Dedifferentiated amniotic fluid mesenchymal stem cell (primary cell): ENCODE measurements around the gene MRPS16.

Source experiments
- DNase-seq: peaks from one replicate; pipeline ENCODE4 v3.0.0-alpha.2; 2016; ENCODE audit errors: extremely low spot score

The MRPS16 gene

DNA sequence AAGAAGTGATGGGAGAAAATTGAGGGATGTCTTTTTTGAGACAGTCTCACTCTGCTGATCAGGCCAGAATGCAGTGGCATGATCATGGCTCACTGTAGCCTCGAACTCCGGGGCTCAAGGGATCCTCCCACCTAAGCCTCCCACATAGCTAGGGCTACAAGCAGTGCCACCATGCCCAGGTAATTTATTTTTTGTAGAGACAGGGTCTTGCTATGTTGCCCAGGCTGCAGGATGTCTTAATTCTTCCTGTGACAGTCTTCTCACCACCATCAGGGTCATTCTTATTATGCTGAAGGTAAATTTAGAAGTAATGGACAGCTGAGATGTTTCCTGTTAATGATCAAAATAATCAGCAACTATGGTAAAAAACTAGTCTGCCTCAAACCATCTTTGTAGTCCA, 12.5 kb downstream of the MRPS16 start:
- no peak for DNase-seq

DNA sequence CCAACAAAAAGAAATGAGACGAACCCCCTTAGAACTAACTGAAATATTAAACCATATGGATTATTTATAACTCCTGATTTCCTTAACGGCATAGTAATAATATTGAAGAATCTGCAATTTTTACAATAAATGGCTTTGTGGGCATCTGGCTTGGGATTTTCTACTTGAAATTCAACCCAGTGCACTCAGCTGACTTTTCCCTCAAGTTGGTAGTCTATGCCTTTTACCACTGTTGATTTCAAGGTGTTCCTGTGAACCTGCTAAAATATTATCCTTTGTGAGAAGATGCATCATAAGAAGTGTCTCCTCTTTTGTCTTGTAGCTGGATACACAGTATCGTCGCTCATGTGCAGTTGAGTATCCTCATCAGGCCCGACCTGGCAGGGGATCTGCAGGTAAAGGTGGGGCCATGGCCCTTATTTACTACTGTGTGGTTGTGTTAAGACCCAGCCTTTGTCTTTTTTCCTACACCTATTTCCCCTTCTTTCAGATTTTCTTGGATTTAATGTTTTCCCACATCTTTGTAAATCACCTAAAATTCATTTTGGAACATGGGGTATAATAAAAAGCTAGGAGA, 13.4 kb downstream of the MRPS16 start:
- no peak for DNase-seq

DNA sequence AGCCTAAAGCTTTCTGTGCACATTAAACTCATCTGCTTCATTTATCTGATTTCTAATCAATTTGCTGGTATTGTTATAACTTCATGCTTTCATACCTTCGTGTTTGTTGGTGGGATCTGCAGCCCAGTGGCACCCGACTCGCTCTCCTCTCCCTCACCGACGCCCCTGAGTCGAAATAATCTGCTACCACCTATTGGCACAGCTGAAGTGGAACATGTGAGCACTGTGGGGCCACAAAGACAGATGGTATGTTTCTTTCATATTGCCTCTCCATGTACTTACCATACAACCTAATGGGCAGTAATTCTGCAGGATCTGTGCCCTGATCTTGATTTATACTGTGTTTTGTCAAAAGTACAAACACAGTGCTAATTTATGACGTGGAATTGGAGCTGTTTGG, 17.7 kb downstream of the MRPS16 start:
- no peak for DNase-seq

DNA sequence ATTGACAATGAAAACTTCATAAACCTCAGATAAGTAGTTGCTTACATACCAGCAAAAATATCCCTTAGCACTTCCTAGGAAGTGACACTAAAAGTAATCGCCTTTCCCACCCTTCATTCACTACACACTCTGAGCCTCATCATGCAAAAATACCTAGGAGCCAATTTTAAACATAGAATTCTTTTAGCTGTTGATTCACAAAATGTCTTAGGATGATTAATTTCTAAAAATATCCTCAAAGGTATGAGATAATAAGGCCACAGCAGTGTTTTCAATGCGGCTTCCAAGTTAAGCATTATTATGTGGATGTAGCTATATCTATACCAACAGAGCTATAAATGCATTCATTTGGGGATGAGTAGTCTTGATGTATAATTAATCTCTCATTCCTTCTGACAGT, 18.6 kb downstream of the MRPS16 start:
- no peak for DNase-seq

DNA sequence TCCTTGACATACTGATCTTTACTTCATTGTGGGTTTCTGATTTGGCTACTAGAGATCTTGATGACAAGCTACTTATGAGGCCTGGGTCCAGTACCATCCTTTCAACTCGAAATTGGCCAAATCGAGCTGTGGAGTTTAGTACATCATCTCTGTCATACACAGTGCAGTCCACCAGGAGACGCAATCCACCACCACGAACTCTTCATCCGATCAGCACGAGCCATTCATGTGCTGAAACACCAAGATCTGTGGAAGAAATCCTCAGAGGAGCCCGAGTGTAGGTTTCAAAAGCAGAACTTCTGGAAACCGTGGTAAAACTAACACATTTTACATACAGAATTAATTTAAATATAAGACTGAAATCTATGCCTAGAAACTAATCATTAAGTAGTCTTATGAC, 19.6 kb downstream of the MRPS16 start:
- no peak for DNase-seq

DNA sequence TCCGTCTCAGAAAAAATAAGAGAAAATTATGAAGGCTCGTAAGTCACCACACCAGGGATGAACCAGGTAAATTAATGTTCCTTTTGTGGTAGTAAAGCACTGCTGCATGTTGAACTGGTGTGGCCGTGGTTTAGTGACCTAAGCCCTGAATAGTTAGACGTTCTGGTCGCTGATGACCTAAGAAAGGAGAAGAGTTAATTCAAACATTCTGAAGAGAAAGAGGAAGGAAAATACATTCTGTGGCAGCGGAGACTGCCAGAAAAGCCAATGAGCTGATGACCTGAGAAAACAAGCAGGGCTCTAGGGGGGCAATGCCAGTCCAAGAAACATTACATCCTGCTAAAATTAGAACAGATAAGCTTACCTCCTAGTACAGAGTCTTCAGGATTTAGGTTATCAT, 22.9 kb downstream of the MRPS16 start:
- DNase-seq: no peak

DNA sequence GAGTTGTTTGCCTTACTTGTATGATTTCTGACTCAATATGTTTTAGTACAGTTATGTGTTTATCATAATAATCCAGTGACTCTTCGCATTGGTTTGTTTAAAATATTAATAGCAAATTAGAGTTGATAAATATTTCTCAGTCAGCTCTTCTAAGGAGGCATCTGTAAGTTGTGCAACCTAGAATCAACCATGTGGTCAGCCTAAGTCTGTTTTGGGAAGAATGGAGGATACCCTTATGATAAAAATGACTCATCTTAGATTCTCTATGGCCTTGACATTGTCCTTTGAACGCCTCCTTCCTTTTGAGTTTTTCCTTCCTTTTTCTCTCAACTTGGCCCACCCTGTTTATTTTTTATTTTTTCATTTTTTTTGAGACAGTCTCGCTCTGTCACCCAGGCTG, 24.2 kb downstream of the MRPS16 start:
- DNase-seq: no peak

DNA sequence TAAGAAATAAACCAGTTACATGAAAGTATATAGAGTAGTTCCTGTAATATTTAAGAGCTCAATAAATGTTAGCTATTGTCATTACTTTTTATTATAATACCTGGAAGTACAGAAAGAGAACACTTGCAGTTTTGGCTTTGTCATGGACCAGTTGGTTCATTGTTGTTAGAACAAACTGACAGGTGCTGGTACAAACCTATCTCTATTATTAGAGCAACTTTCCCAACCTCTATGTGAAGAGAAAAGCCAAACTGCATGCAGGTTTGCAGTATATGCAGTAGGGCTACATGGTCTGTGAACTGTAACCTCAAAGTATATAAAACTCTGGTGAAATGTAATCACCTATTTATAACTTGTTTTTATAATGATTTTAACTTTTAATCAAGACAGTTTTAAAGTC, 25.8 kb downstream of the MRPS16 start:
- no peak for DNase-seq

DNA sequence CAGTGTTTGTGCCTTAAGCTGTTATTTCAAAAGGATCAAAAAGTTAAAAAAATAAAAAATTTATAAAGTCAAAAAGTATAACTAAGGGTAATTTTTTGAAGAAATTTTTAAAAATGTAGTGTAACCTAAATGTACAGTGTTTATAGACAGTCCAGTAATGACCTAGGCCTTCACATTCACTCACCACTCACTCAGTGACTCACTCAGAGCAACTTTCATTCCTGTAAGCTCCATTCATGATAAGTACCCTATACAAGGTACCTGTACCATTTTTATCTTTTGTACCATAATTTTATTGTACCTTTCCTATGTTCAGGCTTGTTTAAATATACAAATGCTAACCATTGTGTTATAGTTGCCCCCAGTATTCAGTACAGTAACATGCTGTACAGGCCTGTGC, 26.9 kb downstream of the MRPS16 start:
- DNase-seq: no peak

DNA sequence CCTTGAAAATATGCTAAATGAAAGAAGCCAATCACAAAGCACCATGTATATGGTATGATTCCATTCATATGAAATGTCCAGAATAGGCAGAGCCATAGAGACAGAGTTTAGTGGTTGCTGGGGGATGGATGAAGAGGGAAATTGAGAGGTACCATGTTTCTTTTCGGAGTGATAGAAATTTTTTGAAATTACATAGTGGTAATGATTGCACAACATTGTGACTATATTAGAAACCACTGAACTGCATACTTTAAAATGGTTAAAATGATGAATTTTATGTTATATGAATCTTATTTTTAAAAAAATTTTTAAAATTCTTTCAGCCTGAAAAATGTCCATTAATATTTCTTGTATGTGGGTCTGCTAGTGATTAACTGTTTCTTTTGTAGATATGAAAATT, 31.5 kb downstream of the MRPS16 start:
- DNase-seq: no peak

DNA sequence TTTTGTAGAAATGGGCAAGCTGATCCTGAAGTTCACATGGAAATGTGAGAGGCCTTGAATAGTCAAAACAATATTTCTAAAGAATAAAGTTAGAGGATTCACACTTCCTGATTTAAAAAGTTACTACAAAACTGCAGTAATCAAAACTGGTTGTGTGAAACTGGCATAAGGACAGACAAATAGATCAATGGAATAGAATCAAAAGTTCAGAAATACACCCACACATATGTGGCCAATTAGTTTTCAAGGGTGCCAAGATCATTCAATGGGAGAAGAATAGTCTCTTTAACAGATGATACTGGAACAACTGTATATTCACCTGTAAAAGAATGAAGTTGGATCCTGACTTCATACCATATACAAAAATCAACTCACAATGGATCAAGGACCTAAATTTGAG, 33.1 kb downstream of the MRPS16 start:
- DNase-seq: no peak

DNA sequence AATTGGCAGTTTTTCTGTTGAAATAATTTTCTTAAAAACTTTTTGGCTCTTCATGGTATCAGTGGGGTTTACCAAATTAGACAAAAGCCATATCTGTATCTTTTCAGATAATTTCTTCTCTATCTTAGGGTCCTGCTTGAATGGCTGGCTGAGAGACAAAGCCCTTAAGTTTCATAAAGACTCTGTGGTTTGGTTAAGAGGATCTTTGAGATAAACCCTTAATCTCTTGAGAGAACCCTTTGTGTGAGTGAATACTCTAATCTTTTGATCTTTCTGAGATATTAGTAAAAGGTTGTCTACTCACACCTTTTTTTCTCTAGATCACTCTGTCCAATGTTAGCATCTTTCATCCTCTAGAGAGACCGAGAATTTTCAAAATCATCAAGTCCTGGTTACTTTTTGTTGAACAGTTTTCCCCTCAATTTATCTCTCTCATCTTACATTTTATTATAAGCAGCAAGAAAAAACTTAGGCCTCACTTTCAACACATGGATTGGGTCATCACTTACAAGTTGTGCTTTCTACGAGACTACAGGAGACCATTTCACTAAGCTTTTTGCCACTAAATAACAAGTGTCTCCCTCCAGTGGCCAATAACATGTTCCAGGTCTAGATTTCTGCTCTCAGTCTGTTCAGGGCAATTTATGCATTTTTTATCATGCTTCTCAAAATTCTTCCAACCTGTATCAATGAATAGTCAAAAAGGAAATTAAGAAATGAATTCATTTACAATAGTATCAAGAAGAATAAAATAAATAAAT, 33.8 kb downstream of the MRPS16 start:
- no peak for DNase-seq

DNA sequence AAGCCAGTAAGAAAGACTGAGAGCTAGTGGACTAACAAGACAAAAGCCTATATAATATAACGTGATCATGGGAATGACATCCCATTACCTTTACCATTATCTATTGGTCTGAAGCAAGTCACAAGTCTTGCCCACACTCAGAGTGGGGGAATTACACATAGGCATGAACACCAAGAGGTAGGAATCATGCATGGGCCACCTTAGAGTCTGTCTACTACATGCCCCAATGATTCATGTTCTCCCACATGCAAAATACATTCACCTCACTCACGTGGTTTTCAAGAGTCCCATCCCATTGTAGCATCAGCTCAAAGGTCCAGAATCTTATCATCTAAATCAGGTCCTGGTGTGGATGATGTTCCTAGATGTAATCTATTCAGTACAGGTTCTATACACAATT, 34.8 kb downstream of the MRPS16 start:
- no peak for DNase-seq

DNA sequence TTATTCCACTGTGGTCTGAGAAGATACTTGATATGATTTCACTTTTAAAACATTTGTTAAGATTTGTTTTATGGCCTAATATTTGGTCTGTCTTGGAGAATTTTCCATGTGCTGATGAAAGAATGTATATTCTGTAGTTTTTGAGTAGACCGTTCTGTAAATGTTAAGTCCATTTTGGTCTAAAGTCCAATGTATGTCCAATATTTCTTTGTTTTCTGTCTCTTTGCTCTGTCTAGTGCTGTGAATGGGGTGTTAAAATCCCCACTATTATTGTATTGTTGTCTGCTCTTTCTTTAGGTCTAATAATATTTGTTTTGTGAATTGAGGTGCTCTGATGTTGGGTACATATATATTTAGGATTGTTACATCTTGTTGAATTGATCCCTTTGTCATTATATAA, 36.7 kb downstream of the MRPS16 start:
- DNase-seq: no peak

DNA sequence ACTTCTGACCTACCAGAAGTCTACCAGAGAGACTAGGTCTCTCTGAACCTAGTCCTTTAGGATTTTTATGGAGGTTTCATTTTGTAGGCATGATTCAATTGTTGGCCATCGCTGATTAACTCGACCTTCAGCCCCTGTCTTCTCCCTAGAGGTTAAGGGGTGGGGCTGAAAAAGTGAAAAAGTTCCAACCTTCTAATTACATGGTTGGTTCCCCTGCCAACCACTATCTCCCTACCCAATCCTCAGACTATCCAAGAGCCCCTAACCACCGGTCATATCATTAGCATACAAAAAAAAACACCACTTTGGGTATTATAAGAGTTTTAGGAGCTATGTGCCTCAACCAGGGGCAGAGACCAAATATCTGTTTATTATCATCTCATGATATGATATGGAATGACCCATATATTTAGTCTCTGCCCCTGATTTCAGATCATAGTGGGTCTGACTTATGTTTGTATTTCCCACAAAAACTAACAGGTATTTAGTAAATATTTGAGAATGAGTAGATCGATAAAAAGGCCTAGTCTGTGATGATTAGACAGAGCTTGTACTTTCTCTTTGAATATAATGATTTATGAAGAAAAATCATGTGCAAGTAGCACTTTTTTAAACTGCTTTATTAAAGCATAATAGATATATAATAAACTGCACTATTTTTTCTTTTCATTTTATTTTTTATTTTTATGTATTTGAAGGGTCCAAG, 41.2 kb downstream of the MRPS16 start:
- DNase-seq: no peak

DNA sequence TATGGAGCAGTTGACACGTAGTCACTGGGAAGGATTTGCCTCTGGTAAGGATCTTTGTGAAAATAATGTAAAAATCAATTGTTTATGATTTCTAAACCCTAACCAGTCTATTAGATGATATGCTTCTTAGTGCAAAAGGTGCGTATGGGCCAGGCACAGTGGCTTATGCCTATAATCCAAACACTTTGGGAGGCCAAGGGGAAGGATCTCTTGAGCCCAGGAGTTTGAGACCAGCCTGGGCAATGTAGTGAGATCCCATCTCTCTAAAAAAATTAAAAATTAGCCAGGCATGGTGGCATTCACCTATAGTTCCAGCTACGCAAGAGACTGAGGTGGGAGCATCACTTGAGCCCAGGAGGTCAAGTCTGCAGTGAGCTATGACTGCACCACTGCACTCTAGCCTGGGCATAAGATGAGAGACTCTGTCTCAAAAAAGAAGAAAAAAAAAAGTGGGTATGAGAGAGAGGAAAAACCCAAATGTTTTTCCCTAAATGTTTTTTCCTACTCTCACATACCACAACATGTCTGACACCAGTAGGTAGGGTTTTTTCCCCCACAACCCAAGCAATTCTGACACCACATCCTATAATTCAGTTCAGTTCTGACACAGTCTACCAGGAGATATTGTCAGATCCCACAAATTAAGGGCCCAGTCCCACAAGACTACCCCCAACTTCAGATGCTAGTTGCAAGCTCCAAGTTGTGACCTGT, 41.9 kb downstream of the MRPS16 start:
- no peak for DNase-seq

DNA sequence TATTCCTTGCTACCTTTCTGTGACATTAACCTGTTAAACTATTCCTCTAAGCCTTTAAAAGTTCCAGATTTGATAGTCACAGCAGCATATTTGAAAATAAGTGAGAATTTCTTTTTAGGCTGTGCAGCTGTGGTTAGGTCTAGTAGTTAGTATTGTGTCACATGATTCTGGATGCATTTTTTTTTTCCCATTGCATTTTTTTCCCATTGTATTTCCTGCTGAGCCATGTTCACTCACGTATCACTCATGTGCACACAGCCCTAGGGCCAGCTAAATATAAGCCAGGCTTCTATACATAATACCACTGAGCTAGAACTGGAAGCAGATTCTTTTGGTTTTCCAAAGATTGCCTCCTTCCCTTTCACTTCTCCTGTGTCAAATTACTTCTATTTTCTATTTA, 42.7 kb downstream of the MRPS16 start:
- peak; percentile 42 for DNase-seq

DNA sequence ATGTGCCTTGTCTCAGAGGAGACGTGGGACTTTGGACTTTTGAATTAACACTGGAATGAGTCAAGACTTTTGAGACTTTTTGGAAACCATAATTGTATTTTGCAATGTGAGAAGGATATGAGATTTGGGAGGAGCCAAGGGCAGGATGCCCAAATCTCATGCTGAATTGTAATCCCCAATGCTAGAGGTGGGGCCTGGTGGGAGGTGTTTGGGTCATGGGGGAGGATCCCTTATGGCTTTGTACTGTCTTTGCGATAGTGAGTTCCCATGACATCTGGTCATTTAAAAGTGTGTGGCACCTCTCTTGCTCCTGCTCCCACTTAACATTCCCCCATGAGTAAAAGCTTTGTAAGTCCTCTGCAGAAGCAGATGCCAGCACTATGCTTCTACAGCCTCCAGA, 44.6 kb downstream of the MRPS16 start:
- DNase-seq: no peak

DNA sequence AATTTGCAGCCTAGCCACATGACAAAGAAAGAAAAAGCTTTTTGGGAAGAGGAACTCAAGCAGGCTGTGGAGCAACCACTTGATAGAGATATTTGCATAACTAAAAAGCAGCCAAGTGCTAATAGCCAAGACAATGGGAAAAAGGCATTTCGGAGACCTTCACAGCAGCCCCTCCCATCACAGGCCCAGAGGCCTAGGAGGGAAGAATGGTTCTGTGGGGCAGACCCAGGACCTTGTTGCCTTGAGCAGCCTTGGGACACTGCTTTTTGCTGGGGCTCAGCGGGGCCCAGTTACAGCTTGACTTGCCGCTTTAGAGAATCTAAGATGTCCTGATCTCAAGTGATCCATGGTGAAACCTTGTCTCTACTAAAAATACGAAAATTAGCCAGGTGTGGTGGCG, 46.1 kb downstream of the MRPS16 start:
- DNase-seq: no peak

DNA sequence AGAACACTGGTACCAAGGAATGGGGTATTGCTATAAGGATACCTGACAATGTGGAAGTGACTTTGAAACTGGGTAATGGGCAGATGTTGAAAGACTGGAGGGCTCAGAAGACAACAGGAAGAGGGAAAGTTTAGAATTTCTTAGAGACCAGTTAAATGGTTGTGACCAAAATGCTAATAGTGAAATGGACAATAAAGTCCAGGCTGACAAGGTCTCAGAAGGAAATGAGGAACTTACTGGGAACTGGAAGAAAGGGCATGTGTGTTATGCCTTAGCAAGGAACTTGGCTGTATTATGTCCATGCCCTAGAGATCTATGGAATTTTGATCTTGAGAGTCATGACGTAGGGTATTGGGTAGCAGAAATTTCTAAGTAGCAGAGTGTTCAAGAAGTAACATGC, 46.6 kb downstream of the MRPS16 start:
- no peak for DNase-seq

DNA sequence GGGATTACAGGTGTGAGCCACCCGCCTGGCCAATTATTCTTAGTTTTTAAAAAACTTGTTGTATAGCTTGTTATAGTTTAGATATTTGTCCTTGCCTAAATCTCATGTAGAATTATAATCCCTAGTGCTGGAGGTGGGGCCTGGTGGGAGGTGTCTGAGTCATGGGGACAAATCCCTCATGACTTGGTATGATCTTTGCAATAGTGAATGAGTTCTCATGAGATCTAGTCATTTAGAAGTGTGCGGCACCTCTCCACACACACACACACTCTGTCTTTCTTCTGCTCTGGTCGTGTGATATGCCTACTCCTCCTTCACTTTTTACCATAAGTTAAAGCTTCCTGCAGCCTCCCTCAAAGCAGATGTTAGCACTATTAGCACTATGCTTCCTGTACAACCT, 47.4 kb downstream of the MRPS16 start:
- DNase-seq: no peak
